Measurements from ENCODE around the gene PAQR4.
A peak's percentile ranks its signal among the peaks of the same experiment; 100 is the strongest.
"Not testable (repeated sequence)": the region's sequence is repeated elsewhere in the genome, so short reads cannot be mapped to it uniquely, and the experiment has no call there.

The PAQR4 gene

GRCh38 chr16:2968738-2969544, at the start of gene PAQR4:
PAQR4 (plus strand) TSS chr16:2969348; CDS start chr16:2969675, 327 bp downstream.
- Histone ChIP-seq H3K4me1 (ENCODE audit: control insufficient read depth in 1 of 2, insufficient read depth in 2 of 2, low read length in 2 of 2) (peaks cover 3 to 44% of the 10 kb centered on the region in 2 donors), H3K27ac (ENCODE audit: low read length) (no peak within 1 kb of the TSS), H3K4me3 (ENCODE audit: low read depth in 1 of 2, low read length in 2 of 2) (peak within 1 kb of the TSS; percentile 53 to 83), H3K27me3 (ENCODE audit: low read depth, low read length) (peaks cover 28% of the 10 kb centered on the region), H3K36me3 (ENCODE audit: control insufficient read depth in 1 of 2, insufficient read depth in 2 of 2, low read length in 2 of 2) (no peaks in the 10 kb centered on the region), H3K9me3 (ENCODE audit: control insufficient read depth in 1 of 2, low read length in 2 of 2) (no peaks in the 10 kb centered on the region)

- Histone ChIP-seq H3K4me1 (ENCODE audit: control insufficient read depth in 1 of 2, insufficient read depth in 2 of 2, low read length in 2 of 2) (peaks cover 0 to 10% of the 10 kb centered on the region in 2 donors), H3K9me3 (ENCODE audit: control insufficient read depth in 1 of 2, low read length in 2 of 2) (no peaks in the 10 kb centered on the region), H3K27ac (ENCODE audit: low read length) (no peak overlapping the region), H3K27me3 (ENCODE audit: low read depth, low read length) (no peaks in the 10 kb centered on the region), H3K36me3 (ENCODE audit: control insufficient read depth in 1 of 2, insufficient read depth in 2 of 2, low read length in 2 of 2) (peaks cover 5 to 15% of the 10 kb centered on the region in 2 donors), H3K4me3 (ENCODE audit: low read depth in 1 of 2, low read length in 2 of 2) (no peak overlapping the region)
Measured at GRCh38 chr16:2919511-2920255, 49.5 kb upstream of the PAQR4 start.

- Histone ChIP-seq H3K9me3 (ENCODE audit: control insufficient read depth in 1 of 2, low read length in 2 of 2) (no peaks in the 10 kb centered on the region), H3K36me3 (ENCODE audit: control insufficient read depth in 1 of 2, insufficient read depth in 2 of 2, low read length in 2 of 2) (peaks cover 5 to 7% of the 10 kb centered on the region in 2 donors)
Measured at GRCh38 chr16:2923481-2923880, 45.7 kb upstream of the PAQR4 start.

GRCh38 chr16:2924901-2925755, 44.0 kb upstream of the PAQR4 start:
- H3K9me3 ChIP-seq (ENCODE audit: control insufficient read depth in 1 of 2, low read length in 2 of 2): no peaks in the 10 kb centered on the region
- peaks cover 0 to 3% of the 10 kb centered on the region in 2 donors for H3K4me1 ChIP-seq (ENCODE audit: control insufficient read depth in 1 of 2, insufficient read depth in 2 of 2, low read length in 2 of 2)
- H3K27ac ChIP-seq (ENCODE audit: low read length): no peak overlapping the region
- peaks cover 5 to 14% of the 10 kb centered on the region in 2 donors for H3K36me3 ChIP-seq (ENCODE audit: control insufficient read depth in 1 of 2, insufficient read depth in 2 of 2, low read length in 2 of 2)
- H3K4me3 ChIP-seq (ENCODE audit: low read depth in 1 of 2, low read length in 2 of 2): no peak overlapping the region
- H3K27me3 ChIP-seq (ENCODE audit: low read depth, low read length): no peaks in the 10 kb centered on the region

More at GRCh38 chr16:2923481-2923880, 45.7 kb upstream of the PAQR4 start:
- Histone ChIP-seq H3K27me3 (ENCODE audit: low read depth, low read length) (no peaks in the 10 kb centered on the region), H3K4me1 (ENCODE audit: control insufficient read depth in 1 of 2, insufficient read depth in 2 of 2, low read length in 2 of 2) (peaks cover 0 to 13% of the 10 kb centered on the region in 2 donors), H3K27ac (ENCODE audit: low read length) (no peak overlapping the region), H3K4me3 (ENCODE audit: low read depth in 1 of 2, low read length in 2 of 2) (no peak overlapping the region)

- Histone ChIP-seq H3K4me1 (ENCODE audit: control insufficient read depth in 1 of 2, insufficient read depth in 2 of 2, low read length in 2 of 2) (peaks cover 0 to 3% of the 10 kb centered on the region in 2 donors), H3K27ac (ENCODE audit: low read length) (no peak overlapping the region), H3K4me3 (ENCODE audit: low read depth in 1 of 2, low read length in 2 of 2) (no peak overlapping the region), H3K9me3 (ENCODE audit: control insufficient read depth in 1 of 2, low read length in 2 of 2) (no peaks in the 10 kb centered on the region), H3K36me3 (ENCODE audit: control insufficient read depth in 1 of 2, insufficient read depth in 2 of 2, low read length in 2 of 2) (peaks cover 5 to 21% of the 10 kb centered on the region in 2 donors), H3K27me3 (ENCODE audit: low read depth, low read length) (no peaks in the 10 kb centered on the region)
Measured at GRCh38 chr16:2925951-2926649, 43.0 kb upstream of the PAQR4 start.

GRCh38 chr16:2926650-2926999, 42.5 kb upstream of the PAQR4 start:
- H3K9me3 ChIP-seq (ENCODE audit: control insufficient read depth in 1 of 2, low read length in 2 of 2): no peaks in the 10 kb centered on the region
- H3K27me3 ChIP-seq (ENCODE audit: low read depth, low read length): no peaks in the 10 kb centered on the region
- no peak overlapping the region for H3K27ac ChIP-seq (ENCODE audit: low read length)
- peaks cover 5 to 21% of the 10 kb centered on the region in 2 donors for H3K36me3 ChIP-seq (ENCODE audit: control insufficient read depth in 1 of 2, insufficient read depth in 2 of 2, low read length in 2 of 2)
- peaks cover 0 to 3% of the 10 kb centered on the region in 2 donors for H3K4me1 ChIP-seq (ENCODE audit: control insufficient read depth in 1 of 2, insufficient read depth in 2 of 2, low read length in 2 of 2)
- H3K4me3 ChIP-seq (ENCODE audit: low read depth in 1 of 2, low read length in 2 of 2): peak overlapping the region; percentile 26 to 33

- peaks cover 0 to 3% of the 10 kb centered on the region in 2 donors for H3K4me1 ChIP-seq (ENCODE audit: control insufficient read depth in 1 of 2, insufficient read depth in 2 of 2, low read length in 2 of 2)
- H3K27me3 ChIP-seq (ENCODE audit: low read depth, low read length): no peaks in the 10 kb centered on the region
- H3K27ac ChIP-seq (ENCODE audit: low read length): no peak overlapping the region
- H3K4me3 ChIP-seq (ENCODE audit: low read depth in 1 of 2, low read length in 2 of 2): peak overlapping the region; percentile 26 to 33
- H3K36me3 ChIP-seq (ENCODE audit: control insufficient read depth in 1 of 2, insufficient read depth in 2 of 2, low read length in 2 of 2): peaks cover 2 to 20% of the 10 kb centered on the region in 2 donors
- no peaks in the 10 kb centered on the region for H3K9me3 ChIP-seq (ENCODE audit: control insufficient read depth in 1 of 2, low read length in 2 of 2)
Measured at GRCh38 chr16:2927010-2927646, 42.0 kb upstream of the PAQR4 start.

GRCh38 chr16:2928151-2928550, 41.0 kb upstream of the PAQR4 start:
- H3K4me3 ChIP-seq (ENCODE audit: low read depth in 1 of 2, low read length in 2 of 2); H3K4me1 ChIP-seq (ENCODE audit: control insufficient read depth in 1 of 2, insufficient read depth in 2 of 2, low read length in 2 of 2); H3K27ac ChIP-seq (ENCODE audit: low read length); H3K27me3 ChIP-seq (ENCODE audit: low read depth, low read length); H3K9me3 ChIP-seq (ENCODE audit: control insufficient read depth in 1 of 2, low read length in 2 of 2): not testable (repeated sequence)
- H3K36me3 ChIP-seq (ENCODE audit: control insufficient read depth in 1 of 2, insufficient read depth in 2 of 2, low read length in 2 of 2): peaks cover 0 to 23% of the 10 kb centered on the region in 2 donors

- Histone ChIP-seq H3K36me3 (ENCODE audit: control insufficient read depth in 1 of 2, insufficient read depth in 2 of 2, low read length in 2 of 2) (peaks cover 0 to 29% of the 10 kb centered on the region in 2 donors), H3K27ac (ENCODE audit: low read length) (no peak overlapping the region), H3K4me1 (ENCODE audit: control insufficient read depth in 1 of 2, insufficient read depth in 2 of 2, low read length in 2 of 2) (peaks cover 0 to 3% of the 10 kb centered on the region in 2 donors), H3K9me3 (ENCODE audit: control insufficient read depth in 1 of 2, low read length in 2 of 2) (no peaks in the 10 kb centered on the region), H3K4me3 (ENCODE audit: low read depth in 1 of 2, low read length in 2 of 2) (no peak overlapping the region), H3K27me3 (ENCODE audit: low read depth, low read length) (no peaks in the 10 kb centered on the region)
Measured at GRCh38 chr16:2928796-2929195, 40.4 kb upstream of the PAQR4 start.

GRCh38 chr16:2929693-2930092, 39.5 kb upstream of the PAQR4 start:
- H3K27ac ChIP-seq (ENCODE audit: low read length): no peak overlapping the region

More at GRCh38 chr16:2929693-2930092, 39.5 kb upstream of the PAQR4 start:
- H3K4me1 ChIP-seq (ENCODE audit: control insufficient read depth in 1 of 2, insufficient read depth in 2 of 2, low read length in 2 of 2): peaks cover 0 to 3% of the 10 kb centered on the region in 2 donors
- H3K36me3 ChIP-seq (ENCODE audit: control insufficient read depth in 1 of 2, insufficient read depth in 2 of 2, low read length in 2 of 2): peaks cover 4 to 38% of the 10 kb centered on the region in 2 donors
- no peak overlapping the region for H3K4me3 ChIP-seq (ENCODE audit: low read depth in 1 of 2, low read length in 2 of 2)
- H3K9me3 ChIP-seq (ENCODE audit: control insufficient read depth in 1 of 2, low read length in 2 of 2): no peaks in the 10 kb centered on the region
- no peaks in the 10 kb centered on the region for H3K27me3 ChIP-seq (ENCODE audit: low read depth, low read length)

Measured in muscle layer of duodenum (tissue), 2 donors.